Measurements from ENCODE around the gene RTN4R.
"Not testable (repeated sequence)": the region's sequence is repeated elsewhere in the genome, so short reads cannot be mapped to it uniquely, and the experiment has no call there.

- not testable (repeated sequence) for TF ChIP-seq CTCF (IDR thresholded peaks at IDR 0.05; ENCODE audit: low read depth, low read length); MAX (IDR thresholded peaks at IDR 0.05; ENCODE audit: low read depth, low read length); POLR2A (IDR thresholded peaks at IDR 0.05; ENCODE audit: extremely low read depth, insufficient read length); MYC (IDR thresholded peaks at IDR 0.05; ENCODE audit: low read depth, low read length)
Measured at GRCh38 chr22:20308806-20309650, 40.9 kb upstream of the RTN4R start.

Measured in NB4 (cell line).